ENCODE data around the gene RIIAD1.

GRCh38 chr1:151713874-151714273 lies 7.4 kb upstream of the RIIAD1 start:
- TF ChIP-seq CTCF (IDR thresholded peaks at IDR 0.05) (no peak), EZH2 (IDR thresholded peaks at IDR 0.05) (no peak)
